Natural killer cell treated with Interleukin-12 subunit alpha and Interleukin-12 subunit beta and Interleukin-15 and Interleukin-18, amount 100 ng/mL, for 72 hours (primary cell): Measurements from ENCODE around the gene TRIM28. TPM values are rescaled to one million over a fixed set of nuclear protein-coding genes. Genes with fewer than 3 reads are reported as not detected.
"Not testable (repeated sequence)": the region's sequence is repeated elsewhere in the genome, so short reads cannot be mapped to it uniquely, and the experiment has no call there.

Experiments used
- ATAC-seq, 2 donors: fragments of 150-1000 bp; cut with Tn5 transposase in 1 of 2; sonication (Bioruptor Pico), chemical (Tn5 transposase) in 1 of 2; 2 replicates each; pipeline ENCODE4 v1.10.0; 2021
- DNase-seq: peaks from one replicate; pipeline ENCODE4 v3.0.0; 2022; ENCODE audit warnings: low spot score
- H3K27ac Mint-ChIP-seq, 2 donors: 1 replicate in 1 of 2; 2 replicates in 1 of 2; pipeline ENCODE4 v1.8.0; 2022; ENCODE audit warnings: mixed read lengths in 2 of 2, mild to moderate bottlenecking in 1 of 2, moderate library complexity in 1 of 2
- H3K27me3 Mint-ChIP-seq, 2 donors: 1 replicate in 1 of 2; 2 replicates in 1 of 2; pipeline ENCODE4 v1.8.0; 2022; ENCODE audit warnings: mixed read lengths in 2 of 2
- H3K36me3 Mint-ChIP-seq: one replicate; pipeline ENCODE4 v1.8.0; 2022; ENCODE audit warnings: mixed read lengths
- H3K4me1 Mint-ChIP-seq, 2 donors: 1 replicate in 1 of 2; 2 replicates in 1 of 2; pipeline ENCODE4 v1.8.0; 2022; ENCODE audit warnings: low read depth in 2 of 2, mixed read lengths in 2 of 2, mild to moderate bottlenecking in 1 of 2
- H3K4me3 Mint-ChIP-seq: one replicate; pipeline ENCODE4 v1.8.0; 2022; ENCODE audit warnings: mixed read lengths
- H3K9me3 Mint-ChIP-seq: 2 replicates; pipeline ENCODE4 v1.8.0; 2022; ENCODE audit warnings: mixed read lengths
- total RNA-seq, 2 donors: library from RNA; stranded (reverse); gene quantifications; one replicate each; pipeline ENCODE4 v1.2.3, GENCODE V29; 2022

The TRIM28 gene
- total RNA-seq, 2 donors from 2014 or later = 424 to 774 TPM

GRCh38 chr19:58535857-58536256 lies 8.0 kb upstream of the TRIM28 start:
- Mint-ChIP-seq H3K4me3 (no peak overlapping the region), H3K27me3 (peaks cover 11 to 24% of the 10 kb centered on the region in 2 donors), H3K4me1 (peaks cover 0 to 3% of the 10 kb centered on the region in 2 donors), H3K27ac (no peak overlapping the region), H3K36me3 (no peaks in the 10 kb centered on the region), H3K9me3 (no peaks in the 10 kb centered on the region)
- no peak for DNase-seq
- no peak for ATAC-seq

GRCh38 chr19:58536852-58537798 lies 6.7 kb upstream of the TRIM28 start:
- peaks cover 9 to 12% of the 10 kb centered on the region in 2 donors for H3K27me3 Mint-ChIP-seq
- ATAC-seq (peak; percentile 17 to 28), DNase-seq (no peak)
- no peaks in the 10 kb centered on the region for H3K36me3 Mint-ChIP-seq
- no peak overlapping the region for H3K27ac Mint-ChIP-seq
- H3K9me3 Mint-ChIP-seq = no peaks in the 10 kb centered on the region
- peaks cover 0 to 3% of the 10 kb centered on the region in 2 donors for H3K4me1 Mint-ChIP-seq
- H3K4me3 Mint-ChIP-seq = no peak overlapping the region

GRCh38 chr19:58538257-58539168 lies 5.4 kb upstream of the TRIM28 start:
- Mint-ChIP-seq H3K36me3 (no peaks in the 10 kb centered on the region), H3K9me3 (no peaks in the 10 kb centered on the region), H3K4me1 (peaks cover 2 to 7% of the 10 kb centered on the region in 2 donors), H3K27me3 (peaks cover 8 to 12% of the 10 kb centered on the region in 2 donors), H3K27ac (no peak overlapping the region), H3K4me3 (peak overlapping the region; percentile 50)
- DNase-seq (no peak), ATAC-seq (peak; percentile 49 to 69)

- H3K27ac Mint-ChIP-seq = not testable (repeated sequence)
- Mint-ChIP-seq H3K4me1 (peaks cover 8 to 13% of the 10 kb centered on the region in 2 donors), H3K4me3 (peak overlapping the region; percentile 50)
These were observed 4.7 kb upstream of the TRIM28 start for GRCh38 chr19:58539169-58539559.

GRCh38 chr19:58542641-58543372 lies 1.1 kb upstream of the TRIM28 start:
- not testable (repeated sequence) for H3K9me3 Mint-ChIP-seq, ATAC-seq, DNase-seq
- H3K27ac Mint-ChIP-seq = peak overlapping the region in 1 of 2 donors; percentile 62
- peaks cover 16% of the 10 kb centered on the region for H3K36me3 Mint-ChIP-seq
- H3K4me3 Mint-ChIP-seq = peak overlapping the region; percentile 34
- peaks cover 29 to 36% of the 10 kb centered on the region in 2 donors for H3K4me1 Mint-ChIP-seq
- peaks cover 8 to 12% of the 10 kb centered on the region in 2 donors for H3K27me3 Mint-ChIP-seq

More at GRCh38 chr19:58539169-58539559, 4.7 kb upstream of the TRIM28 start:
- peaks cover 8 to 12% of the 10 kb centered on the region in 2 donors for H3K27me3 Mint-ChIP-seq
- DNase-seq, H3K9me3 Mint-ChIP-seq, ATAC-seq, H3K36me3 Mint-ChIP-seq: not testable (repeated sequence)

GRCh38 chr19:58544591-58545285 lies 874 bp downstream of the TRIM28 start:
- DNase-seq (no peak), ATAC-seq (peak; percentile 68 to 76)
- Mint-ChIP-seq H3K27me3 (peaks cover 0 to 3% of the 10 kb centered on the region in 2 donors), H3K36me3 (peaks cover 22% of the 10 kb centered on the region), H3K4me3 (peak overlapping the region; percentile 94), H3K4me1 (peaks cover 29 to 38% of the 10 kb centered on the region in 2 donors), H3K9me3 (no peaks in the 10 kb centered on the region), H3K27ac (peak overlapping the region; percentile 89 to 97)

- H3K4me3 Mint-ChIP-seq = peak overlapping the region; percentile 94
- H3K36me3 Mint-ChIP-seq = peaks cover 22% of the 10 kb centered on the region
- H3K27ac Mint-ChIP-seq = peak overlapping the region; percentile 88 to 89
- ATAC-seq (no peak), DNase-seq (no peak)
- H3K9me3 Mint-ChIP-seq = no peaks in the 10 kb centered on the region
- H3K4me1 Mint-ChIP-seq = peaks cover 29 to 40% of the 10 kb centered on the region in 2 donors
- H3K27me3 Mint-ChIP-seq = peaks cover 0 to 3% of the 10 kb centered on the region in 2 donors
These were observed 1.6 kb downstream of the TRIM28 start for GRCh38 chr19:58545286-58546018.

GRCh38 chr19:58546019-58546530 lies 2.2 kb downstream of the TRIM28 start:
- H3K36me3 Mint-ChIP-seq = peaks cover 22% of the 10 kb centered on the region
- ATAC-seq (no peak), DNase-seq (no peak)
- peaks cover 29 to 40% of the 10 kb centered on the region in 2 donors for H3K4me1 Mint-ChIP-seq
- peak overlapping the region; percentile 88 to 89 for H3K27ac Mint-ChIP-seq
- H3K4me3 Mint-ChIP-seq = peak overlapping the region; percentile 94
- peaks cover 0 to 3% of the 10 kb centered on the region in 2 donors for H3K27me3 Mint-ChIP-seq
- H3K9me3 Mint-ChIP-seq = no peaks in the 10 kb centered on the region

- no peak for ATAC-seq
- Mint-ChIP-seq H3K27ac (peak overlapping the region in 1 of 2 donors; percentile 56), H3K27me3 (peaks cover 0 to 2% of the 10 kb centered on the region in 2 donors), H3K4me1 (peaks cover 32 to 44% of the 10 kb centered on the region in 2 donors), H3K36me3 (peaks cover 25% of the 10 kb centered on the region), H3K9me3 (no peaks in the 10 kb centered on the region), H3K4me3 (peak overlapping the region; percentile 94)
- DNase-seq = no peak
These were observed 3.8 kb downstream of the TRIM28 start for GRCh38 chr19:58547323-58548312.

GRCh38 chr19:58548859-58549663 lies 5.2 kb downstream of the TRIM28 start:
- Mint-ChIP-seq H3K4me3 (no peak overlapping the region), H3K27ac (no peak overlapping the region), H3K4me1 (peaks cover 37 to 46% of the 10 kb centered on the region in 2 donors), H3K27me3 (no peaks in the 10 kb centered on the region), H3K36me3 (peaks cover 37% of the 10 kb centered on the region), H3K9me3 (no peaks in the 10 kb centered on the region)
- ATAC-seq = no peak
- no peak for DNase-seq
